Activated T-cell treated with anti-CD3 and anti-CD28 coated beads, Interleukin-2, amount 50 U/mL, for 72 hours (primary cell): Measurements from ENCODE around the gene DHX57. TPM values are rescaled to one million over a fixed set of nuclear protein-coding genes. Genes with fewer than 3 reads are reported as not detected.
"Not testable (repeated sequence)": the region's sequence is repeated elsewhere in the genome, so short reads cannot be mapped to it uniquely, and the experiment has no call there.

Experiments used
- ATAC-seq, 2 donors: fragments of 150-1000 bp; cut with Tn5 transposase; replicated peaks in 1 of 2; 2 replicates each; pipeline ENCODE4 v1.10.0; 2021; ENCODE audit warnings: moderate library complexity in 2 of 2, mild to moderate bottlenecking in 1 of 2
- DNase-seq, 2 donors: peaks; one replicate each; pipeline ENCODE4 v3.0.0; 2021 to 2022; ENCODE audit warnings: mixed read lengths in 1 of 2
- H3K27ac Mint-ChIP-seq: one replicate; pipeline ENCODE4 v1.8.0; 2022; ENCODE audit warnings: mild to moderate bottlenecking, moderate library complexity, mixed read lengths
- H3K27me3 Mint-ChIP-seq: one replicate; pipeline ENCODE4 v1.8.0; 2022; ENCODE audit warnings: low read depth, mixed read lengths
- H3K36me3 Mint-ChIP-seq, 2 donors: one replicate each; pipeline ENCODE4 v1.8.0; 2022; ENCODE audit warnings: mixed read lengths in 2 of 2, mild to moderate bottlenecking in 1 of 2; ENCODE audit not compliant: insufficient read depth in 2 of 2
- H3K4me1 Mint-ChIP-seq: one replicate; pipeline ENCODE4 v1.8.0; 2022; ENCODE audit warnings: low read depth, mixed read lengths
- H3K4me3 Mint-ChIP-seq, 2 donors: one replicate each; pipeline ENCODE4 v1.8.0; 2022; ENCODE audit warnings: mild to moderate bottlenecking in 2 of 2, mixed read lengths in 2 of 2, moderate library complexity in 2 of 2
- H3K9me3 Mint-ChIP-seq, 2 donors: one replicate each; pipeline ENCODE4 v1.8.0; 2022; ENCODE audit warnings: mixed read lengths in 2 of 2
- total RNA-seq, 2 donors: library from RNA; stranded (reverse); gene quantifications; one replicate each; pipeline ENCODE4 v1.2.3, GENCODE V29; 2022

The DHX57 gene
- total RNA-seq, 2 donors from 2014 or later: 10.0 to 21.7 TPM

DNA sequence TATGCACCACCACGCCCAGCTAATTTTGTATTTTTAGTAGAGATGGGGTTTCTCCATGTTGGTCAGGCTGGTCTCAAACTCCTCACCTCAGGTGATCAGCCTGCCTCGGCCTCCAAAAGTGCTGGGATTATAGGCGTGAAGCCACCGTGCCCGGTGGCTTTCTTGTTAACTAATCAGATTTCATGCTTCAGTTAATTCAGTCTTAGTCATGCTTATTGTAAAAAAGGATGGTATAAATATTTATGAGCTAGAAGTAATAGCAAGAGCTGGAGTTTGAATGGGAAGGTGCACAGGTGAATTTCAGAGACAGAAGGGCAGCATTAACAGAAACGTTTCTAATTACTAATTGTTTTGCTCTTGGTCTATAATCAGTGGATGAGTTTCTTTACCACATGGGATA is 87.4 kb downstream of the DHX57 start:
- no peaks in the 10 kb centered on the region for H3K36me3 Mint-ChIP-seq
- ATAC-seq: no peak
- H3K4me1 Mint-ChIP-seq: no peaks in the 10 kb centered on the region
- no peaks in the 10 kb centered on the region for H3K9me3 Mint-ChIP-seq
- H3K27ac Mint-ChIP-seq: no peak overlapping the region
- no peaks in the 10 kb centered on the region for H3K27me3 Mint-ChIP-seq
- H3K4me3 Mint-ChIP-seq: no peak overlapping the region
- no peak for DNase-seq

GRCh38 chr2:38783586-38783985 is 92.1 kb downstream of the DHX57 start:
- ATAC-seq: no peak
- no peak overlapping the region for H3K4me3 Mint-ChIP-seq
- no peak overlapping the region for H3K27ac Mint-ChIP-seq
- H3K36me3 Mint-ChIP-seq: peaks cover 2 to 12% of the 10 kb centered on the region in 2 donors
- DNase-seq: no peak
- H3K27me3 Mint-ChIP-seq: no peaks in the 10 kb centered on the region
- H3K4me1 Mint-ChIP-seq: no peaks in the 10 kb centered on the region
- no peaks in the 10 kb centered on the region for H3K9me3 Mint-ChIP-seq

DNA sequence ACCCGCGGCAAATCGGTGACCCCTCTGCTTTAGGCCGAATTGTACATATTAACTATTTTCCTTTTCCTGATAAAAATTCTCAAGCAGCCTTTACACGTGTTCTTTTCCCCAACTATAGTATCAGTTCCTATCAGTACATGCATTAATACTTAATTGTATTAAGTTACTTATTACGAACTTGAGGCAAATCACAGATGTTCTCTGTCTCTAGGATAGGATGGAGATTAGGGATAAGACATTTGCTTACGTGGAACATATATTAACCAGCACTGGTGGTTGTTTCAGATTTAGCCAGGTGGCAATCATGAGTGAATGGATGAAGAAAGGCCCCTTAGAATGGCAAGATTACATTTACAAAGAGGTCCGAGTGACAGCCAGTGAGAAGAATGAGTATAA is 97.0 kb downstream of the DHX57 start:
- Mint-ChIP-seq H3K27me3 (peaks cover 6% of the 10 kb centered on the region), H3K9me3 (no peaks in the 10 kb centered on the region), H3K4me3 (peak overlapping the region; percentile 88 to 100), H3K36me3 (peaks cover 5 to 15% of the 10 kb centered on the region in 2 donors), H3K4me1 (no peaks in the 10 kb centered on the region), H3K27ac (peak overlapping the region; percentile 99)
- ATAC-seq (no peak), DNase-seq (no peak)

GRCh38 chr2:38776531-38776930 is 99.2 kb downstream of the DHX57 start:
- Mint-ChIP-seq H3K4me3 (peak overlapping the region; percentile 15 to 20), H3K36me3 (peaks cover 5 to 9% of the 10 kb centered on the region in 2 donors), H3K27me3 (peaks cover 6% of the 10 kb centered on the region), H3K9me3 (no peaks in the 10 kb centered on the region), H3K4me1 (no peaks in the 10 kb centered on the region), H3K27ac (no peak overlapping the region)
- ATAC-seq (no peak), DNase-seq (no peak)

GRCh38 chr2:38775921-38776225 is 99.9 kb downstream of the DHX57 start:
- H3K27me3 Mint-ChIP-seq: peaks cover 6% of the 10 kb centered on the region
- H3K9me3 Mint-ChIP-seq: no peaks in the 10 kb centered on the region
- no peak overlapping the region for H3K27ac Mint-ChIP-seq
- DNase-seq (no peak), ATAC-seq (no peak)
- H3K4me1 Mint-ChIP-seq: no peaks in the 10 kb centered on the region
- H3K36me3 Mint-ChIP-seq: peaks cover 3 to 4% of the 10 kb centered on the region in 2 donors
- peak overlapping the region in 1 of 2 donors; percentile 44 for H3K4me3 Mint-ChIP-seq

GRCh38 chr2:38775097-38775920 is 100.4 kb downstream of the DHX57 start:
- peaks cover 6% of the 10 kb centered on the region for H3K27me3 Mint-ChIP-seq
- H3K4me3 Mint-ChIP-seq: no peak overlapping the region
- no peaks in the 10 kb centered on the region for H3K4me1 Mint-ChIP-seq
- no peaks in the 10 kb centered on the region for H3K9me3 Mint-ChIP-seq
- H3K27ac Mint-ChIP-seq: no peak overlapping the region
- ATAC-seq (no peak), DNase-seq (no peak)
- H3K36me3 Mint-ChIP-seq: peaks cover 3 to 4% of the 10 kb centered on the region in 2 donors

DNA sequence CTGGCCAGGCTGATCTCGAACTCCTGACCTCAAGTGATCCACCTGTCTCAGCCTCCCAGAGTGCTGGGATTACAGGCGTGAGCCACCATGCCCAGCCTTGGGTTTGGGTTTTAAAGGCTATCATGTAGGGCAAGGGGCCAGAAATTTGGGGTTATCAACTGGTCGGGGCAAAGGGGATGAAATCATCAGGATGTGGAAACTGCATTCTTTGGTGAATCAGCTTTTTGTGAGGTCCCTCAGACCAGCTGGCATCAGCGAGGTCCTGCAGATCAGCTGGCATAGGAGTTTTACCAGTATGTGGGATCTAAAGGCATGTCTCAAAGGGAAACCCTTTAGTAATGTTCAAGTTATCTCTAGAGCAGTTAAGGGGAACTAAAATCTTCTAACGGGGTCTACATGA is 104.1 kb downstream of the DHX57 start:
- no peaks in the 10 kb centered on the region for H3K36me3 Mint-ChIP-seq
- peaks cover 6% of the 10 kb centered on the region for H3K27me3 Mint-ChIP-seq
- DNase-seq (no peak), ATAC-seq (no peak)
- no peaks in the 10 kb centered on the region for H3K9me3 Mint-ChIP-seq
- no peaks in the 10 kb centered on the region for H3K4me1 Mint-ChIP-seq
- H3K27ac Mint-ChIP-seq: no peak overlapping the region
- no peak overlapping the region for H3K4me3 Mint-ChIP-seq

- peaks cover 12% of the 10 kb centered on the region for H3K4me1 Mint-ChIP-seq
- no peaks in the 10 kb centered on the region for H3K9me3 Mint-ChIP-seq
- H3K27me3 Mint-ChIP-seq: peaks cover 5% of the 10 kb centered on the region
- no peak for DNase-seq
- H3K36me3 Mint-ChIP-seq: no peaks in the 10 kb centered on the region
- H3K4me3 Mint-ChIP-seq: no peak overlapping the region
- H3K27ac Mint-ChIP-seq: no peak overlapping the region
- no peak for ATAC-seq
Measured at GRCh38 chr2:38765551-38765950, 110.2 kb downstream of the DHX57 start.

DNA sequence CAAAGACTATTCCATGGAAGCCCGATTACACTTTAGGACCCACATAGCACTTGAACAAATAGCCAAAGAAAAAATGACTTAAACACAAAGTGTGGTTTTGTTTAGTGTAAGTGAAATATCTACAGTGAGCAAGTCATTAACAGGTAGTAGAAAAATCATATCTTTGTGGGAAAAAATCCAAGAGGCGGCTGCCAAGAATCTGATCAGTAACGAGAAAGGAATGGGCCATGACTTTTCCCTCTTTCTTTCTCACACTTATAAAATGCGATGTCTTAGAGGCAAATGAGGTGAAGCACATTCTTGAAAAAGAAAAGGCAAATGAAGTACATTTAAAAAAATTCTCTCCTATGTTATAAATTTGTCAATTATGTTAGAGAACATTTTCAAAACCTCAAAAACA is 110.6 kb downstream of the DHX57 start:
- H3K4me3 Mint-ChIP-seq: no peak overlapping the region
- peaks cover 12% of the 10 kb centered on the region for H3K4me1 Mint-ChIP-seq
- no peak for ATAC-seq
- no peak overlapping the region for H3K27ac Mint-ChIP-seq
- H3K27me3 Mint-ChIP-seq: peaks cover 5% of the 10 kb centered on the region
- no peaks in the 10 kb centered on the region for H3K36me3 Mint-ChIP-seq
- H3K9me3 Mint-ChIP-seq: no peaks in the 10 kb centered on the region
- no peak for DNase-seq

GRCh38 chr2:38763728-38764127 is 112.0 kb downstream of the DHX57 start:
- H3K27me3 Mint-ChIP-seq: peaks cover 5% of the 10 kb centered on the region
- no peak for ATAC-seq
- no peak overlapping the region for H3K27ac Mint-ChIP-seq
- DNase-seq: no peak
- peaks cover 12% of the 10 kb centered on the region for H3K4me1 Mint-ChIP-seq
- no peak overlapping the region for H3K4me3 Mint-ChIP-seq
- H3K9me3 Mint-ChIP-seq: no peaks in the 10 kb centered on the region
- no peaks in the 10 kb centered on the region for H3K36me3 Mint-ChIP-seq

DNA sequence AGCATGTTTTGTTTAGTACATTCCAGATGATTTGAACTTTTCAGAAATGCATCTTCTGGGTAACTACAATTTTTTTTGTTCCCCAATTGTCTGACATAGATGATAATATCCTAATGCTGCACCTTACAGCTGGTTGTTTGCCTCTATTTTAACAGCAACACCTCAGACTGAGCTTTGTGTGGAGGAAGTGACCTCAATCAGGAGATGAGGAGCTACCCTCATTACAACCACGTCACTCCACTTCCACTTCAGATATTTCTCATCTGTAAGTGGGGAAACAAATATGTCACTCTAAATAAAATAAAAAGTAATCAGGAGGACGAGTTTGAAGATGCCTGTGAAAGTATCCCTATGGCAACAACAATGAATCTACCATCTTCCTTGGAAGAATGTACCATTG is 112.5 kb downstream of the DHX57 start:
- H3K27ac Mint-ChIP-seq: no peak overlapping the region
- no peaks in the 10 kb centered on the region for H3K36me3 Mint-ChIP-seq
- H3K4me3 Mint-ChIP-seq: peak overlapping the region in 1 of 2 donors; percentile 37

DNA sequence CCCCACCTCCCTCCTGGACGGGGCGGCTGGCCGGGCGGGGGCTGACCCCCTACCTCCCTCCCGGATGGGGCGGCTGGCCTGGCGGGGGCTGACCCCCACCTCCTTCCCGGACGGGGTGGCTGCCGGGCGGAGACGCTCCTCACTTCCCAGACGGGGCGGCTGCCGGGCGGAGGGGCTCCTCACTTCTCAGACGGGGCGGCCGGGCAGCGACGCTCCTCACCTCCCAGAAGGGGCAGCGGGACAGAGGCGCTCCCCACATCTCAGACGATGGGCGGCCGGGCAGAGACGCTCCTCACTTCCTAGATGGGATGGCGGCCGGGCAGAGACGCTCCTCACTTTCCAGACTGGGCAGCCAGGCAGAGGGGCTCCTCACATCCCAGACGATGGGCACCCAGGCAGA is 119.8 kb downstream of the DHX57 start:
- not testable (repeated sequence) for H3K9me3 Mint-ChIP-seq, DNase-seq, H3K27me3 Mint-ChIP-seq, H3K4me3 Mint-ChIP-seq, H3K36me3 Mint-ChIP-seq, ATAC-seq, H3K27ac Mint-ChIP-seq
- peaks cover 22% of the 10 kb centered on the region for H3K4me1 Mint-ChIP-seq

More for the DNA sequence above, 112.5 kb downstream of the DHX57 start:
- DNase-seq: no peak
- peak; percentile 77 to 91 for ATAC-seq
- peaks cover 5% of the 10 kb centered on the region for H3K27me3 Mint-ChIP-seq
- peaks cover 12% of the 10 kb centered on the region for H3K4me1 Mint-ChIP-seq
- H3K9me3 Mint-ChIP-seq: no peaks in the 10 kb centered on the region

DNA sequence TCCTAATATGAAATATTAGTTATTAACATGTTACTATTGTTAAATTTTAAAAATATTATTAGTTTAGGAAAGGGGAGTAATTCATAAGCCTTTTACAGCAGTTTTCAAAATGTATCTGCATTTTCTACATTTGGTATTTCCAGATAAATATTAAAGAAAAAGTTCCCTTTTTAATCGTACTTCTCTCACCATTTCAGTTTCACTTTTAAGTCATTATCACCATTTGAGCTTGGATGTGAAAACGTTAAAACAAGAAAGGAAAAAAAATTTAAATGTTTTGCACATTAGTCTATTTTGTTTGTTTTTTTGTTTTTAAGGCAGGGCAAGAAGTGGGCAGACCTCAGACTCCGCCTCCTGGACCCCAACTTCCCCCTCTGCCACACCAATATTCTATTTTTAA is 121.2 kb downstream of the DHX57 start:
- H3K4me3 Mint-ChIP-seq: peak overlapping the region; percentile 74 to 77
- ATAC-seq (no peak), DNase-seq (no peak)
- peaks cover 13 to 14% of the 10 kb centered on the region in 2 donors for H3K36me3 Mint-ChIP-seq
- peaks cover 27% of the 10 kb centered on the region for H3K4me1 Mint-ChIP-seq
- no peaks in the 10 kb centered on the region for H3K9me3 Mint-ChIP-seq
- peak overlapping the region; percentile 40 for H3K27ac Mint-ChIP-seq
- no peaks in the 10 kb centered on the region for H3K27me3 Mint-ChIP-seq

DNA sequence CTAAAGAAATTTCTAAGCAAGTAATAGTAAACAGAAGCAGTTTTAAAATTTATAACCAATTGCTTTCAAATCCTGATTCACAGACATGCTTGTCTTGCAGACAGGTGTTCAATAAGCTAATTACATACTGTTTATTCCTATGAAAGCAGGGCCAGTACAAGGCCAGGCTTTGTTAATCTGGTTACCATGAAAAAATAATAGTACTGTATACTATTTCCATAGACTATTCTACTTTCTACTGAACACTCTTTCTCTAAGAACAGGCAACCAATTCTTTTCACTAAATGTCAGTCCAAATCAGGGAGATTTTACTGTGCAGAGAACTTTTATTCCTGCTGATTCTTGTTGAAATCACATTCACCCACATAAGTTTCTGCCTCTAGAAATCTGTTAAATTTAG is 121.7 kb downstream of the DHX57 start:
- no peak for ATAC-seq
- DNase-seq: no peak
- Mint-ChIP-seq H3K9me3 (no peaks in the 10 kb centered on the region), H3K27ac (peak overlapping the region; percentile 50), H3K4me3 (peak overlapping the region; percentile 74 to 82), H3K27me3 (no peaks in the 10 kb centered on the region), H3K36me3 (peaks cover 16 to 17% of the 10 kb centered on the region in 2 donors), H3K4me1 (peaks cover 32% of the 10 kb centered on the region)
